ENCODE data around the gene PPP1CB.
A peak's percentile ranks its signal among the peaks of the same experiment; 100 is the strongest.
"Not testable (repeated sequence)": the region's sequence is repeated elsewhere in the genome, so short reads cannot be mapped to it uniquely, and the experiment has no call there.

Gene PPP1CB

GRCh38 chr2:28751252-28751955 lies at the start of gene PPP1CB:
Gene PPP1CB, plus strand, starts transcription at chr2:28751830. Its CDS starts 295 bp downstream, at chr2:28752125.
- DNase-seq (ENCODE audit: low read depth) = peak; percentile 94

GRCh38 chr2:28702415-28702861 lies 49.2 kb upstream of the PPP1CB start:
- DNase-seq (ENCODE audit: low read depth) = no peak

GRCh38 chr2:28702878-28703277 lies 48.8 kb upstream of the PPP1CB start:
- DNase-seq (ENCODE audit: low read depth) = no peak

GRCh38 chr2:28704621-28705020 lies 47.0 kb upstream of the PPP1CB start:
- DNase-seq (ENCODE audit: low read depth) = no peak

- no peak for DNase-seq (ENCODE audit: low read depth)
These were observed 45.7 kb upstream of the PPP1CB start for GRCh38 chr2:28705751-28706440.

- DNase-seq (ENCODE audit: low read depth) = no peak
These were observed 44.0 kb upstream of the PPP1CB start for GRCh38 chr2:28707592-28707991.

- no peak for DNase-seq (ENCODE audit: low read depth)
These were observed 42.5 kb upstream of the PPP1CB start for GRCh38 chr2:28709101-28709500.

GRCh38 chr2:28710545-28710944 lies 41.1 kb upstream of the PPP1CB start:
- DNase-seq (ENCODE audit: low read depth) = no peak

- DNase-seq (ENCODE audit: low read depth) = no peak
These were observed 37.9 kb upstream of the PPP1CB start for GRCh38 chr2:28713577-28714298.

GRCh38 chr2:28716265-28716865 lies 35.3 kb upstream of the PPP1CB start:
- DNase-seq (ENCODE audit: low read depth) = no peak

- no peak for DNase-seq (ENCODE audit: low read depth)
These were observed 34.3 kb upstream of the PPP1CB start for GRCh38 chr2:28717339-28717758.

GRCh38 chr2:28720345-28720744 lies 31.3 kb upstream of the PPP1CB start:
- DNase-seq (ENCODE audit: low read depth) = no peak

- no peak for DNase-seq (ENCODE audit: low read depth)
These were observed 29.9 kb upstream of the PPP1CB start for GRCh38 chr2:28721601-28722191.

- no peak for DNase-seq (ENCODE audit: low read depth)
These were observed 26.5 kb upstream of the PPP1CB start for GRCh38 chr2:28725021-28725711.

GRCh38 chr2:28726177-28726576 lies 25.5 kb upstream of the PPP1CB start:
- DNase-seq (ENCODE audit: low read depth) = no peak

- DNase-seq (ENCODE audit: low read depth) = no peak
These were observed 21.9 kb upstream of the PPP1CB start for GRCh38 chr2:28729698-28730097.

- no peak for DNase-seq (ENCODE audit: low read depth)
These were observed 20.9 kb upstream of the PPP1CB start for GRCh38 chr2:28730641-28731146.

GRCh38 chr2:28735511-28735910 lies 16.1 kb upstream of the PPP1CB start:
- no peak for DNase-seq (ENCODE audit: low read depth)

GRCh38 chr2:28736034-28736433 lies 15.6 kb upstream of the PPP1CB start:
- DNase-seq (ENCODE audit: low read depth) = no peak

- DNase-seq (ENCODE audit: low read depth) = no peak
These were observed 14.0 kb upstream of the PPP1CB start for GRCh38 chr2:28737655-28738054.

GRCh38 chr2:28742619-28743018 lies 9.0 kb upstream of the PPP1CB start:
- DNase-seq (ENCODE audit: low read depth) = not testable (repeated sequence)
